NCI-H82 treated with DMSO at 0.1 percent for 48 hours (cell line): ENCODE measurements around the gene GABPB1.

ENCODE experiments used
- DNase-seq: peaks from one replicate; lab custom pipeline; 2025; ENCODE audit not compliant: unreplicated experiment; lab: John Stamatoyannopoulos, UW

The GABPB1 gene

GRCh38 chr15:50280271-50280670 is 74.7 kb downstream of the GABPB1 start:
- no peak for DNase-seq

- DNase-seq = no peak
These were observed 76.5 kb downstream of the GABPB1 start for GRCh38 chr15:50278496-50278895.

- no peak for DNase-seq
These were observed 77.6 kb downstream of the GABPB1 start for GRCh38 chr15:50277370-50277769.

GRCh38 chr15:50275908-50276307 is 79.1 kb downstream of the GABPB1 start:
- no peak for DNase-seq

GRCh38 chr15:50275091-50275490 is 79.9 kb downstream of the GABPB1 start:
- DNase-seq = no peak

DNA sequence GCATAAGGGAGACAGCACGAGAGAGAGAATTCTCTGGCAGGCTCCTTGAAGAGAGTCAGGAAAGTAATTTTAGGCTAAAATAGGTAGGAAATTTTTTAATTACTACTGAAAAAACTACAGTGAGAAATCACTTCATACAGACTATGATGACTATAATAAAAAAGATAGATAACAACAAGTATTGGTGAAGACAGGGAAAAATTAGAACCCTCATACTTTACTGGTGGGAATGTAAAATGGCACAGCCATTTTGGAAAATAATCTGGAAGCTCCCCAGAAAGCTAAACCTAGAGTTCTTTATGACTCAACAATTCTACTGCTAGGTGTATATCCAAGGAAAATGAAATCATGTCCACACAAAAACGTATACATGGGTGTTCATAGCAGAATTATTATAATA is 87.4 kb downstream of the GABPB1 start:
- no peak for DNase-seq

- no peak for DNase-seq
These were observed 89.4 kb downstream of the GABPB1 start, which contains the start of gene HDC for GRCh38 chr15:50265620-50266019. TSS of gene HDC (minus strand) at chr15:50265726. CDS start at chr15:50265623, 103 bp downstream.

GRCh38 chr15:50262533-50262932 is 92.5 kb downstream of the GABPB1 start:
- DNase-seq = no peak

DNA sequence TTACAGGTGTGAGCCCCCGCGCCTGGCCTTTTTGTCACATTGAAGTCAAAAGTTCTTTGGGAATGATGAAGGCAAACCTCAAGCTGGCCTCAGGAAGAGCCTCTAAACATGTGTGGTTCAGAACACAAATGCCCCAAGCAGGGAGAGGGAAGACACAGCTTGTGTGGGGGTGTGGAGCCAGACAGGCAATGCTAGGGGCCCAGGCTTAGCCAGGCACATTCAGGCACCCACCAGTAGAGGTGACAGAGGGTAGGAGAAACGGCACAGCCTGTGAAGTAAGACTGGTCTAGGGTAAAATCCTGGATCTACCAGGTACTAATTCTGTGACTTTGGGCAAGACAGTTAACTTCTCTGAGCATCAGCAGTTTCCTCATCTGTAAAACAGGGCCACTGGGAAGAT is 93.0 kb downstream of the GABPB1 start:
- no peak for DNase-seq

- DNase-seq = no peak
These were observed 94.0 kb downstream of the GABPB1 start for GRCh38 chr15:50260969-50261496.

DNA sequence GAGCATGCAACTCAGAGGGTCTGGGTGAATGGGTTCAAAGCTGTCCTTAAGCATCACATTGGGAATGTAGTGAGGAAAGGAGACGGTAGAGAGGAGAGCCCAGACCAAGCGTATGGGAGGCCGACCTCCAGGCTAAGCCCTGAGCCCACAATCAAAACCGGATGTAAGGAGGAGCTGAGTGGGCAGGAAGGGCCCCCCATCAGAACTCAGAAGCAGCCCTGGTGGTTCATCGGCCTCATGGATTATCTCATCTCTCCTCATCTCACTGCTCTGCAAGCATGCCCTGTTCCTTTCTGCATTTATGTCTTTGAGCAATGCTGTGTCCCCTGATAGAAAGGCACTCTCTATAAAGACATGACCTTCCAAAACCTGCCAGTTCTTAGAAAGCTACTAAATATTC is 95.7 kb downstream of the GABPB1 start:
- DNase-seq = no peak

DNA sequence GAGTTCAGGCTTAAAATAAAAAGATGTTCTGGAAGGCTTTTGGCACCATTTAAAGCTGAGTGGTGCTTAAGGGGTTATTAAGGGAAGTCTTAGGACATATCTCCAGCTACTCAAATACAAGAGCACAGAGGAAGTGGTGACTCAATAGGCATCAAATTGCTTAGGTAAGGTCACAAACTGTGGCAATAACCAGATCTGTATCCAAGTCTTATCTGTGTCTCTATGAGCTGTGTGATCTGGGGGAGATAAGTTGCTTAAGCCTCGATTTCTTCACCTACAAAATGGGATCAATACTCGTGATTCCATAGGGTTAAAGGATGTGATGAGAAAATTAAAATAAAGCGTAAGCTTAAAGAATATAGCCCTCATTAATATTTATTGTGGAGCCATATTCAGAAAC is 97.1 kb downstream of the GABPB1 start:
- no peak for DNase-seq

GRCh38 chr15:50257332-50257731 is 97.7 kb downstream of the GABPB1 start:
- DNase-seq = no peak

- no peak for DNase-seq
These were observed 98.6 kb downstream of the GABPB1 start for GRCh38 chr15:50256188-50257041.

DNA sequence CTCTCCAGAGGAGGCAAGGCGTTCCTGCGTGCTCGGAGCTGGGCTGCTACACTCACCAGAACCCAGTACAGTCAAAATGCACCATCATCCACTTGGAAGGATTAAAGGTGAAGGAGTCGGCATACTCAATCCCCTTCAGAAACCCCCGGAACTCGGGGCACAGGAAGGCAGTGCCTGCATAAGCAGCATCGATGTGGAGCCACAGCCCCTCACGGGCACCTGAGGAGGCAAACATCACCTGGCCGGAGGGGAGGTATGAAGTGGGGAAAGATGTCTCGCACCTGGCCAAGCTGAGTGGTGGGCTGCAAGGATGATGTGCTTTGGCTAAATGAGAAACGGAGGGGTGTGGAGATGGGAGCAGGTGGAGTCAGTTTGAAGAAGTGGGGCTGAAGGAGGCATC is 102.4 kb downstream of the GABPB1 start:
- no peak for DNase-seq

DNA sequence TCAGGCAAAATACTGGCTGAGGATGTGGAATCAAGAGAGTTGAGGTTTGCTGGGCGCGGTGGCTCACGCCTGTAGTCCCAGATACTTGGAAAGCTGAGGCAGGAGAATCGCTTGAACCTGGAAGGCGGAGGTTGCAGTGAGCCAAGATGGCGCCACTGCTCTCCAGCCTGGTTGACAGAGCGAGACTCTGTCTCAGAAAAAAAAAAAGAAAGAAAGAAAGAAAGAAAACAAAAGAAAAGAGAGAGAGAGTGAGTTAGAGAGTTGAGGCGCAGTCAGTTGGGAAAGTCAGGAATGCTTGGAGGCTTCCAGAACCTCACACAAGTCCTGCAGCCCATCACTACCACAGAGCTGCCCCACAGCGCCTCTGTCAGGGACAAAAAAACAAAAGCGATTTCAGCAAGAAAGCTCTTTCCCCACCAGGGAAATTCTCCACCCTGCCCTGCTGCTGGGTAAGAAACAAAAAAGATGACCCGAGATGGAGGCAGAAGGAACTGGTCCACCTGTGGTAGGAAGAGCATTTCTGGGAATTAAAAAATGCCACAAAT is 103.3 kb downstream of the GABPB1 start:
- DNase-seq = no peak

DNA sequence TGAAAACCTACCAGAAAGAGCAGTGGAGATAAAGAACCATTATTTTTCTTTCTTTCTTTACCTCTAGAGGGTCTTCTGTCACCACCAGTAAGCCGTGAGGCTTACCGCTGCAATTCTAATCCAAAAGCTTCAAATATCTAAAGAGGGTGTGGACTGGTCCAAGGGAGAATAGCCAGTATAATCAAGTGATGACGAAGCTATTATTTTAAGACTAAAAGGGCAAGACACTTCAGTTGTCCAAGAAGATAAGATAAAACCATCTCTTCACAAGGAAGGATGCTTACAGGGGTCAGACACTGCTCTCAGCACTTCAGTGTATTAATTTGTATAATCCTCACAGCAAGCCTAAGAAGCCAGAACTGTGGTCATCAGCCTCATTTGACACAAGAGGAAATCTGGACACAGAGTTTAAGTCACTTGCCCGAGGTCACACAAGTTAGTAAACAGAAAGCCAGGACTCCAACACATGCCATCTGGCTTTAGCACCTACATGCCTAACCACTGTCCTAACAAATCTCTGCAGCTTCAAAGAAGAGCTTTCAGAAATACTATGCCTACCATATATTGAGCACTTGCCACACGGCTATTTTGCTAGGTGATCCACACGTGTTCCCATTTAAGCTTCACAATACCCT is 104.1 kb downstream of the GABPB1 start:
- DNase-seq = no peak

GRCh38 chr15:50249704-50250103 is 105.3 kb downstream of the GABPB1 start:
- no peak for DNase-seq

- no peak for DNase-seq
These were observed 105.9 kb downstream of the GABPB1 start for GRCh38 chr15:50248994-50249582.

- DNase-seq = no peak
These were observed 107.0 kb downstream of the GABPB1 start for GRCh38 chr15:50247819-50248655.

GRCh38 chr15:50246631-50247030 is 108.4 kb downstream of the GABPB1 start:
- DNase-seq = no peak
